HG03460 (cell line): Measurements from ENCODE around the gene SON.
"Not testable (repeated sequence)": the region's sequence is repeated elsewhere in the genome, so short reads cannot be mapped to it uniquely, and the experiment has no call there.

Experiments used
- ATAC-seq: cut with Tn5 transposase; IDR thresholded peaks from one replicate; pipeline ENCODE4 v1.9.1; 2021; ENCODE audit not compliant: unreplicated experiment

Gene SON, protein sequence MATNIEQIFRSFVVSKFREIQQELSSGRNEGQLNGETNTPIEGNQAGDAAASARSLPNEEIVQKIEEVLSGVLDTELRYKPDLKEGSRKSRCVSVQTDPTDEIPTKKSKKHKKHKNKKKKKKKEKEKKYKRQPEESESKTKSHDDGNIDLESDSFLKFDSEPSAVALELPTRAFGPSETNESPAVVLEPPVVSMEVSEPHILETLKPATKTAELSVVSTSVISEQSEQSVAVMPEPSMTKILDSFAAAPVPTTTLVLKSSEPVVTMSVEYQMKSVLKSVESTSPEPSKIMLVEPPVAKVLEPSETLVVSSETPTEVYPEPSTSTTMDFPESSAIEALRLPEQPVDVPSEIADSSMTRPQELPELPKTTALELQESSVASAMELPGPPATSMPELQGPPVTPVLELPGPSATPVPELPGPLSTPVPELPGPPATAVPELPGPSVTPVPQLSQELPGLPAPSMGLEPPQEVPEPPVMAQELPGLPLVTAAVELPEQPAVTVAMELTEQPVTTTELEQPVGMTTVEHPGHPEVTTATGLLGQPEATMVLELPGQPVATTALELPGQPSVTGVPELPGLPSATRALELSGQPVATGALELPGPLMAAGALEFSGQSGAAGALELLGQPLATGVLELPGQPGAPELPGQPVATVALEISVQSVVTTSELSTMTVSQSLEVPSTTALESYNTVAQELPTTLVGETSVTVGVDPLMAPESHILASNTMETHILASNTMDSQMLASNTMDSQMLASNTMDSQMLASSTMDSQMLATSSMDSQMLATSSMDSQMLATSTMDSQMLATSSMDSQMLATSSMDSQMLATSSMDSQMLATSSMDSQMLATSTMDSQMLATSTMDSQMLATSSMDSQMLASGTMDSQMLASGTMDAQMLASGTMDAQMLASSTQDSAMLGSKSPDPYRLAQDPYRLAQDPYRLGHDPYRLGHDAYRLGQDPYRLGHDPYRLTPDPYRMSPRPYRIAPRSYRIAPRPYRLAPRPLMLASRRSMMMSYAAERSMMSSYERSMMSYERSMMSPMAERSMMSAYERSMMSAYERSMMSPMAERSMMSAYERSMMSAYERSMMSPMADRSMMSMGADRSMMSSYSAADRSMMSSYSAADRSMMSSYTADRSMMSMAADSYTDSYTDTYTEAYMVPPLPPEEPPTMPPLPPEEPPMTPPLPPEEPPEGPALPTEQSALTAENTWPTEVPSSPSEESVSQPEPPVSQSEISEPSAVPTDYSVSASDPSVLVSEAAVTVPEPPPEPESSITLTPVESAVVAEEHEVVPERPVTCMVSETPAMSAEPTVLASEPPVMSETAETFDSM (N-terminal part only)

DNA sequence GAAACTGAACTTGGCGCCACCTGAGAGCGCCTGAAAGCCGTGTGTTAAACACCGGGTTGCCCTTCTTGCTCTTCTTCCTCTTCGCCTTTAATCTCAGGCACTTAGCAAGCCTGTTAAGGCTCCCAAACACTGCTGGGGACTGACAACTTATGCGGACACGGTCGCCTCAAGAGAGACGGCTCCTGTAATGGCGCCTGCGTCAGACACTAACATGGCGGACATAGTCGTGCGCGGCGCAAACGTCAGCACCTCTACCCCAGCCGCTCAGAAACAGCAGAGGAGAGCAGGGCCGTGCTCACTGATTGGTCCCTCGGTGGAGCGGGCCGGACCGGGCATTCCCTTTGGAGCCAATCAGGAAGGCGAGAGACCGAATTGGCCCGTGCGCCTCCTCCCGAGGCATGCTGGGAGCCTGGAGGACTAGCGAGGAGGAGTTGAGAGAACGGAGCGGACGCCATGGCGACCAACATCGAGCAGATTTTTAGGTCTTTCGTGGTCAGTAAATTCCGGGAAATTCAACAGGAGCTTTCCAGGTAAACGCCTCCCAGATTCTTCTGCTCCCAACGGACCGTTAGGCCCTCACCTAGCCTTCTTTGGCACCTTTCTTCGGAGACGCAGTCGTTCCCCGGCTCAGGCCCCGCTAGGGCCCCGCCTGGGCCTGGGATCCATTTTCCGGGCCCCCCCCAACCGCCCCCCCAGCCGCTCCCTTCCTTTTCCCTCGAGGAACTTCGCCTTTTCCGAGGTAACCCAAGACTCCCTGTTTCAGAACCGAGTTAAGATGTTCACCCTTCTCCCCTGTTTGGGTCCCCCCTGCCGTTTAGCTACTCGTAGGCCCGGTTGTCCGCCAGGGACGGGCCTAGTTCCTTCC lies at the start of gene SON:
Gene SON (plus strand): TSS at position 399 of the 865 bp plus-strand sequence. CDS start 55 bp downstream, at position 454.
- peak; percentile 88 for ATAC-seq

DNA sequence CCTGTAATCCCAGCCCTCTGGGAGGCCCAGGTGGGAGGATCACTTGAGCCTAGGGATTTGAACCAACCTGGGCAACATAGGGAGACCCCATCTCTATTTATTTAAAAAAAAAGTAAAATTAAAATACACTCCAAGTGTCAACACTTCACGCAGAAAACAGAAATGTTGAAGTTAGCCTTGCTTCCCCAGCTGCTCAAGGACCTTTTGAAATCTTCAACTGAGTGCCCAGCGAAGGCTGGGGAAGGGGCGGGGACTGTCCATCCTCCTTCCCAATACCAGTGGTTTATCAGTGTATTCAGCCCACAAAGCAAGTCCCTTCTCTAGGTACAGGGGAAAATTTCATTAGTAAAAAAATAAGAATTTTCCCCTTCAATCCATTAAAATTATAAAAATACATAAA lies 49.1 kb upstream of the SON start:
- ATAC-seq = no peak

DNA sequence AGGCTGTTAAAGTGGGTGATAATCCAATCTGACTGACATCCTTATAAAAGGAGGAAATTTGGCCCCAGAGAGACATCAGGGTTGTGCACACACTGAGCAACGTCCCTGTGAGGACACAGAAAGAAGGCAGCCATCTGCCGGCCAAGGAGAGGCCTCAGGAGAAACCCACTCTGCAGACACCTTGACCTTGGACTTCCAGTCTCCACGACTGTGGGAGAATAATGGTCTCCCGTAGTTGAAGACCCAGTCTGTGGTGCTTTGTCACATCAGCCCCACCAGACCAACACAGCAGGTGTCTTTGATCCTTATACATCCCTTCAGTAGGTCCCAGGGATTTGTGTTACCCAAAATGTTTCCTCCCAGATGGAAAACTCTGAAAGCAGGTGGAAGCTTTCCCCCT lies 47.1 kb upstream of the SON start:
- ATAC-seq = no peak

DNA sequence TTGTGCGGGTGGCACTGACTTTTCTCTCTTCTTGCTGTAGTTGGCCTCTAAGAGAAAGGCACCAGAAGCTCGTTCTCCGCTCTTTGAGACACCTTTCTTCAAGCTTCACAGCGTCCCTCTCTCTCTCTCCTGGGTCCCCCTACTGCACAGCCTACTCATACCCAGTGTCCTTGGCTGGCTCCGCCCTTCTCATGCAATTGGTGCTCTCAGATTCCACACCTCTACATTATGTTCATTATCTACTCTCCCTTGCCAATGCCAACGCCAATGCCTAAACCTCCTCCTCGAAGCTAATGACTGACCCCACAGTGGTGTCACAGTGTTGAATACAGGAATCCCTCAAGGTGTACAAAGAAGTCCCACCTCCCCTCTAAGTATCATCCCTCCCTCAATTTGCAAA lies 46.5 kb upstream of the SON start:
- no peak for ATAC-seq

DNA sequence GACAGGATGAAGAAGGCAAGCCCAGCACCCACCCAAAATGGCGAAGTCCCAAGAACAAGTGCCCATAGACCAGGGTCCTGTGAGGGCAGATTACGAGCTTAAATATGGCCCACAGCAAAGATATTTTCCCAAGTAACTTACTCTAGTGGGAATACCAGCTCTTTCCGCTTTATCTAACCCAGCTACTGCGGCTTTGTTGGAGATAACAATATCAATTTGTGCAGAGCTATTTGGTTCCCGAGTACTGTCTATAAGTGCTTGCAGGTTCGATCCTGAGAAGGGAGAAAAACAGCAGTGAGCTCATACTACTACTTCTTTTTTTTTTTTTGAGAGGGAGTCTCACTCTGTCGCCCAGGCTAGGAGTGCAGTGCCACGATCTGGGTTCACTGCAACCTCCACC lies 37.0 kb upstream of the SON start:
- no peak for ATAC-seq

DNA sequence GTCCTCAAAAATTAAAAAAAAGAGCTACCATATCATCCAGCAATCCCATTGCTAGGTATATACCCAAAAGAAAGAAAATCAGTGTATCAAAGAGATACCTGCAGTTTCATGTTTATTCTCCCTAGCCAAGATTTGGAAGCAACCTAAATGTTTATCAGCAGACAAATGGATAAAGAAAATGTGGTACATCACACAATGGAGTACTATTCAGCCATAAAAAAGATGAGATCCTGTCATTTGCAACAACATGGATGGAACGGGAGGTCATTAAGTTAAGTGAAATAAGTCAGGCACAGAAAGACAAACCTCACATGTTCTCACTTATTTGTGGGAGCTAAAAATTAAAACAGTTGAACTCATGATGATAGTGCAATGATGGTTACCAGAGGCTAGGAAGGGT lies 35.8 kb upstream of the SON start:
- not testable (repeated sequence) for ATAC-seq

DNA sequence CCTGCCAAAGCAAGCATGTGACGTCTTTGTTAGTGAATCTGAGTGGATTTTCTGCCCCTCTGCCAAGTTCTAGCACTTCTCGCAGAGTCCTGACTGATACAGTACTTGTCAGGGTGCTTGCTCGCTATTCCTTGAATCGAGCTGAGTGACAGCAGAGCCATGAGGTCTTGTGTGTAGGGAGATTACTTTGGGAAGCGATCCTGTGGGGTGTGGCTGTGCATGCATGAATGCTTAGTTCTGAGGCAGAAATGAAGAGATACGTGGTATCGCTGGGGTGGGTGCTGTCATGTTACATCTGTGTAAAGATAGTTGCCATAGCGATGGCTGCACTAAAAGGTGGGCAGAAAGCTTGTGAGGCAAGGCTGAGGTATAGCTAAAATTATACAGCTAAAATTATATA lies 32.0 kb upstream of the SON start:
- no peak for ATAC-seq

DNA sequence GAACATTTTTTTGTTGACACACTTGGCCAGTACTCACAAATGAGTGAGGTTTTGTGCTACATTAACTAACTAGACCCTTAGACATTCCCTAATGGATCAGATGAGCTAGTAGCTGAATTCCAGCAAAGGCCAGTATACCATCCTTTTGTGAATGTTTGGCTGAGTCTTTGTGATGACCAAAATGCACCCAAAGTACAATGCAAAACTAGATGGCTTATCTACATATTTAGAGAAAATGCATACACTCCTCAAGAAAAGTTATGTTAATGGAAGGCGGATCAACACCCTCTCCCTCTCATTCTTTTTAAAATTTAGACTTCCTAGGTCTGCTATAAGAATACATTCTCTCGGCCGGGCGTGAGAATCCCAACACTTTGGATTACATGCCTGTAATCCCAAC lies 31.2 kb upstream of the SON start:
- ATAC-seq = no peak

DNA sequence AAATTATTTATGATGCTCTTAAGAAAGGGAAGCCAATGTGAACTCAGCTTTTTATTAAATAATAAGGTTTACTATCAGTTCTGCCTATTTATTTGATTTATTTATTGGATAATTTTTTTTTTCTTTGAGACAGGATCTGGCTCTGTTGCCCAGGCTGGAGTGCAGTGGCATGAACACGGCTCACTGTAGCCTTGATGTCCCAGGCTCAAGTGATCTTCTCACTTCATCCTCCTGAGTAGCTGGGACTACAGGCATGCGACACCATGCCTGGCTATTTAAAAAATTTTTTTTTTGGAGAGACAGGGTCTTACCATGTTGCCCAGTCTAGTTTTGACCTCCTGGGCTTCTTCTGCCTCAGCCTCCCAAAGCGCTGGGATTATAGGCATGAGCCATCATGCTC lies 30.4 kb upstream of the SON start:
- ATAC-seq = no peak

DNA sequence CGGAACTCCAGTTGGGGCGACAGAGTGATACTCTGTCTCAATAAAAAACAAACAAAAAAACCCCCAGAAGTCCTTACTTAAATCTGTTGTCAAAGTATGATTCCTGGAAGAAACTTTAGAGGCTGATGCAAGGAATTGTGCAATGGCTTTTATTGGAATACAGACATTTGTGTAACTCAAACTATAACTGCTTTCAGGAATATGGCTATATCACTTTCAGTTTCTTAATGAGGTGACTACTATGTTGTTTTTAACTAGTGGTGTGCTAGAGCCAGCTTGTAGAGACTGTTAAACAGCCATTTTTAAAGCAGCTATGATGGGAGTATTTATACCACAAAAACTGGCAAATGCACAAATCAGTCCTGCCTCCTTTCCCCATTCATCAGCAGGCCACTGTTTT lies 28.6 kb upstream of the SON start:
- ATAC-seq = no peak

DNA sequence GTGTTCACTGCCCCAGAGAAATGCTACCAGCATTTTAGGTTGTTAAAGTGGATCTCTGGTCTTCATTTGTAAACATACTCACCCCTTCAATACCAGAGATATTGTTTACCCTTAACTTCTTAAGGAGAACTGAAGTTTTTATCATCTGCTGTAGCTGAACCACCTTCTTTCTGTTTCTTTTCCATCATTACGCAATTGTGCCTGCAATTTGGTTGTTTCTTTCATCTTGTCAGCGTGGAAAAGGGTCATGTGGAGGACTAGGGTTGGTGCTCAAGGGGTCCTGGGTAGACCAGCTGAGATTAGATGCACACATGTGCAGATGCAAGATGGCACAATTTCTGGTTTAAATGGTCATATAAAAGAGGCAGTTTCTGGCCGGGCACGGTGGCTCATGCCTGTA lies 23.9 kb upstream of the SON start:
- ATAC-seq = no peak

DNA sequence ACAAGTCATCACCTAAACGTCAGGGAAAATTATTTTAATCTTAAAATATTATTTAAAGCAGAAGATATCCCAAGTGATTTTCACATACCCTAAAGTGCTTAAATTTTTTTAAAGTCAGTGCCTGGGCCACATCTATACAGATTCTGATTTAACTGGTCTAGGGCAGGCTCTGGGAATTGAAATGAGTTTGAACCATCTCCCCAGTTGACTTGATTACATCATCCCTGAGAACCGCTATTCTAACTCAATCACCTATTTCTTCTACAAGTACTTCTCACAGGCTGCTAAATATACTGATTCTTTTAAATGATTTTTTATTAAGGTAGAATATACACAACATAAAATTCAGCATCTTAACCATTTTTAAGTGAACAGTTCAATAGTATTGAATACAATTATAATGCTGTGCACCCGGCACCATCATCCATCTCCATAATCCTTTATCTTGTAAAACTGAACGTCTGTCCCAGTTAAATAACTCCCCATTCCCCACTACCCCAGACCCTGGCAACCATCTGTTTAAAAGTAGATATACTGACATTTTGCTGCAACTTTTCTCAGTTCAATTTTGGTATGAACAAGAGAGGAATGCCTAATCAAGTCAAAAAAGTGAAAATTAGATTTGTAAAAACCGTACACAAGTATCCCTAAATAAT lies 20.4 kb upstream of the SON start:
- ATAC-seq = no peak

DNA sequence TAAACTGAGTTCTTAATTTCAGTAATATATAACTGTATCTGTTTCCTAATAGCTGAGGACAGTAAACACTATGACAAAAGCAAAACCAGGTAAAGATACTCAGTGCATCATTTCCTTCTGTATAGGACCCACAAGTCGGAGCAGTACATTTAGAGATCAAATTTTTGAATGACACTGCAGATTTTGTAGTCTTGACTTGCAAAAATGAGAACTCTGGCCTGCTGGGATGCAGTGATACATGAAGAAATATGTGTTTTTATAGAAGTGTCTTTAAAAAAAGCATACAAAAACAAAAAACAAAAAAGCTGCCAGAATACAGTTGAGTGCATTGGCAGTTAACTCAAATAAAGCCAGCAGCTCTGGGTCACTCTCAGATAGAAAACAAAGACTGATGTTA lies 19.9 kb upstream of the SON start:
- ATAC-seq = no peak

DNA sequence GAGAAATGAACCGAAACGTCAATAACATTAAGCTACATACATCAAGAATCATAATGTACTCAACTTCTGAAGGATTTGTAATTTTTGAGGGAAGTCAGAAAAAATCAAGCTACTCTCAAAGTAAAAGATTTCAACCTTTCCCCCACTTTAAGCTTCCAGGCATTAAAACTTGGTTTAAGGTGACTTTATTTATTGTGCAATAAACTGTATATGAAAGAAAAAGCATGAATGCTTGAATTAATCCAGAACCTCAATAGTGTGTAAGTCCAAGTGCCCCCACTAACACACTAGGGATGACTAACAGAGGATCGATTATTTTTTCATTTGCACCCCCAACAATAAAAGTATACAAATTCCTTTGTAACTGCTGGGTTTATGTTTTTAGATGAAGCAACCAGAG lies 11.8 kb upstream of the SON start:
- no peak for ATAC-seq

DNA sequence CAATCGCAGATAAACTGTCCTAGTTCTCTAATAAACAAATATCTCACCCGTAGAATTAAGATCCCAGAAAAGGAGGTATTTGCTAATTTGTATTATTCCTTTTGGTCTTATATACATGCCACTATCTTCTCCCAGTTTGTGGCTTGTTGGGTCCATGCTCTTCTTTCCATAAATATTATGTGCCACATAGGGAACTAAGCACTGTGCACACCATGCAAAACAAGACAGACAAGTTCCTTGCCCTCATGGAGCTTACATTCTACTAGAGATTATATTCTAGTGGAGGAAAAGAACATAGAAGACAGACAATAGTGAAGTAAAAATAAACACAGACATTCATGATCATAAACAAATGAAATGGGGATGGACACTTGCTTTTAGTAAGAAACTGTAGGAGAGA lies 5.6 kb upstream of the SON start:
- ATAC-seq = no peak

DNA sequence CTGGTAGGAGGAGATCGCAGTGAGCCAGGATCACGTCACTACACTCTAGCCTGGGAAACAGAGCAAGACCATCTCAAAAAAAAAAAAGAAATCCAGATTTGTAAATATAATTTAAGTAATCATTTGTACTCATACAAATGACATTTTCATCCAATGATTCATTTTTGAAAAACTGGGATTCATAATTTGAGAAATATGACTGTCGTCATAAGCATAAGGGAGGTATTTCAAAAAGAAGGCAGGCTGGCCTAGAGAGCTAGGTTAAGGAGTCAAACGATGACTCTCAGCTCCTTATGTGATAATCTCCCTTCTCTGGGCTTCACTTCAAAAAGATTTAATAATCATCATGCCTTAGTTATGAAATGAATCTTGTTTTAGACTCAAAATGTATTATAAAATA lies 3.2 kb upstream of the SON start:
- no peak for ATAC-seq

DNA sequence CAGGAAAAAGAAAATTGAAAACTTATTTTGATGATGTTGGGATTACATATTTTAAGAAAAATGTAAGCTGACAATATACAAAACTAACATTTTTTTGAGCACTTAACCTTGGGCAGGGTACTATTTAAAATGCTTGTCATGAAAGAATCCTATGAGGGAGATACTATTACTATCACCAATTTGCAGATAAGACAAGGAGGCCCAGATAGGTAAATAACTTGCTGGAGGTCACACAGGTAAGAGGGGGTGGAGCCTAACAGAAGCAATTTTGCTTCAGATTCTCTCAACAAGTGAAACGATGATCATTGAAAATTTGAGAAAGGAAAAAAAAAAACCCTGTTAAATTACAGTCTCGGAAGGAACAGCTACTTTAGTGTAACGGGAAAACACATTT lies 2.1 kb upstream of the SON start:
- no peak for ATAC-seq

DNA sequence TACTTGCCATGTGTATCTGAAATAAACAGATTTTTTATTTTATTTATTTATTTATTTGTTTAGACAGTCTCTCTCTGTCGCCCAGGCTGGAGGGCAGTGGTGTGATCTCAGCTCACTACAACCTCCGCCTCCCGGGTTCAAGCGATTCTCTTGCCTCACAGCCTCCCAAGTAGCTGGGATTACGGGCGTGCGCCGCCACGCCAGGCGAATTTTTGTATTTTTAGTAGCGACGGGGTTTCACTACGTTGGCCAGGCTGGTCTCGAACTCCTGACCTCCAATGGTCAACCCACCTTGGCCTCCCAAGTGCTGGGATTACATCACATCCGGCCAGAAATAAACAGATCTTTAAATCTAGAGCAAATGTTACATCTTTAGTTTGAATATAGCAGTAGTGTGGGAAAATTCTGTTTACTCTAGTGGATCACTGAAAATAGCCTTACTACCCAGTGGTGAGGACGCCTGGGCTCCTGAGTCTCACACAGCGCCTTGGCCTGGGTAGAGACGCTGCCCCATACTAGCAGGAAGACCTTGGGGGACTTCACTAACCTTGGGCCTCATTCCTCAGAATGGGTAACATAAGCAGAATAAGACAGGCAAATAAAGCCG lies 1.6 kb upstream of the SON start:
- ATAC-seq = no peak
